Heart right ventricle (tissue), 16 donors: ENCODE results near the gene PTRH1. TPM values are rescaled to one million over a fixed set of nuclear protein-coding genes. Genes with fewer than 3 reads are reported as not detected.
"Not testable (repeated sequence)": the region's sequence is repeated elsewhere in the genome, so short reads cannot be mapped to it uniquely, and the experiment has no call there.

Source experiments
- ATAC-seq, 8 donors: fragments of 200-7000 bp; cut with Tn5 transposase; one replicate each; pipeline ENCODE4 v1.9.1; 2020; ENCODE audit warnings: mild to moderate bottlenecking in 8 of 8, moderate library complexity in 8 of 8, moderate number of reproducible peaks in 1 of 8
- DNase-seq, 2 donors: peaks; one replicate each; pipeline ENCODE4 v3.0.0-alpha.2; 2020
- H3K27ac ChIP-seq, 10 donors: fragments of 200-600 bp; sonication (generic) in 2 of 10; one replicate each; pipeline versions ENCODE4 v1.5.0 to v1.8.0; 2020 to 2022; ENCODE audit warnings: mild to moderate bottlenecking in 3 of 10
- H3K27me3 ChIP-seq, 7 donors: fragments of 200-600 bp; one replicate each; pipeline ENCODE4 v1.8.0; 2021 to 2022; ENCODE audit warnings: mild to moderate bottlenecking in 2 of 7
- H3K36me3 ChIP-seq, 9 donors: fragments of 200-600 bp; sonication (generic) in 1 of 9; one replicate each; pipeline versions ENCODE4 v1.5.0 to v1.8.0; 2020 to 2022; ENCODE audit warnings: mild to moderate bottlenecking in 2 of 9
- H3K4me1 ChIP-seq, 9 donors: fragments of 200-600 bp; sonication (generic) in 1 of 9; one replicate each; pipeline versions ENCODE4 v1.5.0 to v1.8.0; 2020 to 2022; ENCODE audit warnings: mild to moderate bottlenecking in 4 of 9
- H3K4me3 ChIP-seq, 10 donors: fragments of 200-600 bp; sonication (generic) in 2 of 10; one replicate each; pipeline versions ENCODE4 v1.5.0 to v1.8.0; 2020 to 2022; ENCODE audit warnings: mild to moderate bottlenecking in 7 of 10, moderate library complexity in 2 of 10
- H3K9me3 ChIP-seq, 11 donors: fragments of 200-600 bp in 10 of 11; sonication (generic) in 2 of 11; one replicate each; pipeline versions ENCODE4 v1.5.0 to v1.8.0; 2013 to 2022; ENCODE audit warnings: mild to moderate bottlenecking in 2 of 11, control low read depth in 1 of 11, moderate library complexity in 1 of 11
- CTCF ChIP-seq, 9 donors: fragments of 200-600 bp; sonication (generic) in 2 of 9; IDR thresholded peaks; one replicate each; pipeline versions ENCODE4 v1.5.0 to v1.8.0; 2021 to 2022; ENCODE audit warnings: antibody characterized with exemption in 9 of 9, mild to moderate bottlenecking in 5 of 9, moderate library complexity in 1 of 9
- WGBS, 2 donors: extraction: QIAGEN DNeasy Blood & Tissue Kit; methylation state at CpG; one replicate each; pipeline ENCODE4 v1.1.7; 2013; ENCODE audit warnings: inconsistent platforms in 1 of 2; 5-methylcytosine and 5-hydroxymethylcytosine counted together
- intact Hi-C, 10 donors: fragments of 100-400 bp; cut with DNase I; formaldehyde crosslinking; loops; one replicate each; pipeline versions ENCODE4 v1.11.1 to v1.14.2; 2022
- polyA plus RNA-seq, 2 donors: library from polyadenylated mRNA; stranded (reverse); fragments of 200-250 nt; gene quantifications; one replicate each; pipeline ENCODE4 v1.2.3, GENCODE V29; 2013
- total RNA-seq, 10 donors: library from RNA; stranded (reverse); fragmentation: NEBNext Ultra II Directional in 3 of 10; extraction: Animal tissue kit (Norgen Biotek cat#: 25700) in 3 of 10; gene quantifications; one replicate each; pipeline versions ENCODE4 v1.2.1 to v1.2.4, GENCODE V29; 2021 to 2023
- donor health status: Arrhythmogenic right ventricular cardiomyopathy.
- donor health status: ischemic (EF 13 %, LVEDD 7.1; RV severe dilation, severe dysfunction).
- donor health status: healthy with polysubstance abuse.
- donor health status: DM: no; HTN: yes; CAD: no.
- donor health status: DM: no; HTN: no; CAD: no.
- donor health status: ischemic (EF 25% LVEDD 6.9; RV normal size, moderate dysfunction).
- donor health status: ischemic (EF 25% LVEDD 5.7; RV mildly dilated, moderate dysfunction).
- donor health status: healthy.
- donor health status: DM: yes; HTN: yes; CAD: no.
- donor health status: Ischemic cardiomyopathy.
- donor health status: ischemic (EF 35%, LVEDD 5.7; RV mildly dilated, moderate dysfunction).
- donor health status: nonischemic (EF 11% LVEDD 7.7; RV severe dilation, severe dysfunction).
- donor health status: DM: yes; HTN: yes; CAD: no.
- donor health status: PGD.
- donor health status: ischemic (EF 29% LVEDD 5.4; RV normal size, mild dysfunction).
- donor health status: nonischemic (EF 23%, LVEDD 6.1; RV moderate dilation, normal function).

Gene PTRH1
- total and polyA plus RNA-seq, 12 donors = 8.1 to 47.0 (median 11.5) TPM

GRCh38 chr9:127761491-127761956 lies 46.1 kb upstream of the PTRH1 start:
- peak in 4 of 8 donors; percentile 16 to 36 (median 32) for ATAC-seq
- H3K27me3 ChIP-seq = peaks cover 0 to 12% (median 0%) of the 10 kb centered on the region in 7 donors
- no peaks in the 10 kb centered on the region for H3K9me3 ChIP-seq
- peaks cover 9 to 97% (median 59%) of the 10 kb centered on the region in 9 donors for H3K4me1 ChIP-seq
- DNase-seq = no peak
- peak overlapping the region; percentile 74 to 97 (median 88) for H3K27ac ChIP-seq
- TF ChIP-seq CTCF (IDR thresholded peaks at IDR 0.05) = no peak
- peaks cover 0 to 55% (median 0%) of the 10 kb centered on the region in 9 donors for H3K36me3 ChIP-seq
- intact Hi-C loops = loop anchor here in 1 of 10 donors (5.0 kb wide), 1 partner anchor 96 kb away; no protein-coding TSS in a partner anchor
- WGBS, 2 donors = 37 to 42% methylated on average over 5 of the region's 5 CpGs
- peak overlapping the region in 9 of 10 donors; percentile 27 to 54 (median 40) for H3K4me3 ChIP-seq

GRCh38 chr9:127761061-127761460 lies 45.6 kb upstream of the PTRH1 start:
- H3K27me3 ChIP-seq = peaks cover 0 to 15% (median 3%) of the 10 kb centered on the region in 7 donors
- peaks cover 0 to 50% (median 0%) of the 10 kb centered on the region in 9 donors for H3K36me3 ChIP-seq
- 71 to 75% methylated on average over 5 of the region's 5 CpGs for WGBS, 2 donors
- no peaks in the 10 kb centered on the region for H3K9me3 ChIP-seq
- ATAC-seq (no peak), DNase-seq (no peak)
- peak overlapping the region; percentile 74 to 97 (median 88) for H3K27ac ChIP-seq
- no peak for TF ChIP-seq CTCF (IDR thresholded peaks at IDR 0.05)
- intact Hi-C loops = loop anchor here in 1 of 10 donors (5.0 kb wide), 1 partner anchor 96 kb away; no protein-coding TSS in a partner anchor
- peaks cover 10 to 97% (median 55%) of the 10 kb centered on the region in 9 donors for H3K4me1 ChIP-seq
- H3K4me3 ChIP-seq = peak overlapping the region in 9 of 10 donors; percentile 27 to 54 (median 40)

- Histone ChIP-seq H3K4me1 (peaks cover 11 to 94% (median 40%) of the 10 kb centered on the region in 9 donors), H3K27ac (peak overlapping the region in 8 of 10 donors; percentile 0 to 97 (median 84)), H3K27me3 (peaks cover 0 to 36% (median 25%) of the 10 kb centered on the region in 7 donors), H3K4me3 (peak overlapping the region in 6 of 10 donors; percentile 4 to 54 (median 47)), H3K36me3 (peaks cover 0 to 66% (median 0%) of the 10 kb centered on the region in 9 donors), H3K9me3 (no peaks in the 10 kb centered on the region)
- TF ChIP-seq CTCF (IDR thresholded peaks at IDR 0.05) = no peak
- intact Hi-C loops = no loop called here
- DNase-seq = no peak
- 67 to 76% methylated on average over 5 of the region's 5 CpGs for WGBS, 2 donors
- no peak for ATAC-seq
These were observed 43.4 kb upstream of the PTRH1 start for GRCh38 chr9:127758843-127759242.

GRCh38 chr9:127756776-127757175 lies 41.3 kb upstream of the PTRH1 start:
- H3K4me3 ChIP-seq, intact Hi-C loops, H3K9me3 ChIP-seq, DNase-seq, ATAC-seq: not testable (repeated sequence)
- Histone ChIP-seq H3K27ac (peak overlapping the region in 5 of 10 donors; percentile 39 to 84 (median 75)), H3K36me3 (peaks cover 0 to 73% (median 0%) of the 10 kb centered on the region in 9 donors), H3K27me3 (peaks cover 0 to 45% (median 27%) of the 10 kb centered on the region in 7 donors), H3K4me1 (peaks cover 8 to 93% (median 28%) of the 10 kb centered on the region in 9 donors)
- WGBS, 2 donors = 73 to 78% methylated on average over 11 of the region's 11 CpGs

- WGBS, 2 donors = 82 to 90% methylated on average over 3 of the region's 3 CpGs
- intact Hi-C loops = no loop called here
- no peak for DNase-seq
- ATAC-seq = no peak
- no peaks in the 10 kb centered on the region for H3K9me3 ChIP-seq
- H3K27ac ChIP-seq = peak overlapping the region in 9 of 10 donors; percentile 43 to 86 (median 69)
- peaks cover 0 to 74% (median 4%) of the 10 kb centered on the region in 9 donors for H3K36me3 ChIP-seq
- peaks cover 6 to 91% (median 28%) of the 10 kb centered on the region in 9 donors for H3K4me1 ChIP-seq
- peaks cover 0 to 45% (median 27%) of the 10 kb centered on the region in 7 donors for H3K27me3 ChIP-seq
- H3K4me3 ChIP-seq = peak overlapping the region in 5 of 10 donors; percentile 24 to 51 (median 46)
- TF ChIP-seq CTCF (IDR thresholded peaks at IDR 0.05) = no peak
These were observed 40.8 kb upstream of the PTRH1 start for GRCh38 chr9:127756233-127756632.
